GM12878 (cell line): ENCODE data around the gene MBIP. TPM values are rescaled to one million over a fixed set of nuclear protein-coding genes. Genes with fewer than 3 reads are reported as not detected.

Experiments used
- ATAC-seq: fragments of 200-7000 bp; cut with Tn5 transposase; 3 replicates; pipeline ENCODE4 v1.9.1; 2020; ENCODE audit warnings: mild to moderate bottlenecking, moderate library complexity
- BruUV-seq: library from RNA; stranded (reverse); fragments of 400-500 nt; replicated peaks from 2 replicates; lab custom pipeline; 2021; lab: Mats Ljungman, UMichigan
- CTCF ChIA-PET: fragments of 300-600 bp; sonication (Branson Sonifier 250); formaldehyde crosslinking; extraction: SDS; loops from one replicate; lab custom pipeline; 2021; ENCODE audit warnings: inconsistent platforms; lab: Yijun Ruan, JAX
- POLR2A ChIA-PET: fragments of 350-600 bp; formaldehyde crosslinking; extraction: SDS; loops from one replicate; lab custom pipeline; 2021; ENCODE audit warnings: inconsistent platforms; lab: Charles Lee
- RAD21 ChIA-PET: fragments of 300-600 bp; sonication (Branson Sonifier 250); formaldehyde crosslinking; loops from one replicate; lab custom pipeline; 2023; ENCODE audit warnings: antibody characterized with exemption; ENCODE audit not compliant: unreplicated experiment; lab: Charles Lee
- SMC1A ChIA-PET: fragments of 300-600 bp; sonication (Branson Sonifier 250); formaldehyde crosslinking; loops from one replicate; lab custom pipeline; 2023; ENCODE audit not compliant: unreplicated experiment, uncharacterized antibody; lab: Charles Lee
- DNase-seq: peaks from one replicate; pipeline ENCODE4 v3.0.0-alpha.2; 2011; ENCODE audit warnings: low read depth, low spot score
- FAIRE-seq: peaks from 3 replicates; lab custom pipeline; 2011; peaks lifted over from hg19 to GRCh38; lab: Jason Lieb, UNC
- H2AFZ ChIP-seq: 2 replicates; pipeline ENCODE4 v1.6.0; 2011; ENCODE audit warnings: low read depth, low read length, control low read depth; ENCODE audit not compliant: control insufficient read depth
- H3K27ac ChIP-seq: 2 replicates; pipeline ENCODE4 v1.5.1; 2011; ENCODE audit warnings: control low read depth; ENCODE audit not compliant: control insufficient read depth, insufficient read depth
- H3K27me3 ChIP-seq, 2 experiments: replicated peaks in 1 of 2; 2 replicates each; pipeline versions ENCODE4 v1.6.0 to v1.6.1; 2011; ENCODE audit warnings: low read length in 1 of 2; ENCODE audit not compliant: control insufficient read depth in 2 of 2, insufficient read depth in 2 of 2
- H3K36me3 ChIP-seq, 2 experiments: 2 replicates each; pipeline ENCODE4 v1.5.1; 2011; ENCODE audit warnings: low read length in 1 of 2; ENCODE audit not compliant: control insufficient read depth in 2 of 2, insufficient read depth in 2 of 2
- H3K4me1 ChIP-seq: 2 replicates; pipeline ENCODE4 v1.6.1; 2011; ENCODE audit warnings: mild to moderate bottlenecking, low read length, moderate library complexity, mixed read lengths; ENCODE audit not compliant: control insufficient read depth, insufficient read depth
- H3K4me2 ChIP-seq: 2 replicates; pipeline ENCODE4 v1.6.0; 2011; ENCODE audit warnings: control low read depth; ENCODE audit not compliant: control insufficient read depth, insufficient read depth
- H3K4me3 ChIP-seq: fragments of 200-600 bp; sonication (generic); 2 replicates; pipeline ENCODE4 v1.5.1; 2016
- H3K79me2 ChIP-seq: 2 replicates; pipeline ENCODE4 v1.6.0; 2011; ENCODE audit warnings: low read length; ENCODE audit not compliant: control insufficient read depth, insufficient read depth
- H3K9ac ChIP-seq: 2 replicates; pipeline ENCODE4 v1.8.0; 2011; ENCODE audit warnings: low read length, control low read depth, mixed read lengths; ENCODE audit not compliant: control insufficient read depth, insufficient read depth
- H3K9me3 ChIP-seq: replicated peaks from 3 replicates; pipeline ENCODE4 v1.5.1; 2011; ENCODE audit warnings: mild to moderate bottlenecking, low read length; ENCODE audit not compliant: control insufficient read depth, insufficient read depth
- H4K20me1 ChIP-seq: 2 replicates; pipeline ENCODE4 v1.6.0; 2011; ENCODE audit not compliant: control insufficient read depth, insufficient read depth
- BHLHE40 ChIP-seq, 2 experiments: fragments of 450-650 bp in 1 of 2; IDR thresholded peaks; 2 replicates each; pipeline ENCODE4 v1.6.1; 2011 to 2017; ENCODE audit warnings: low read depth in 2 of 2, borderline replicate concordance in 1 of 2, improper control_type of control experiment in 1 of 2, low read length in 1 of 2, mild to moderate bottlenecking in 1 of 2
- FOXK2 ChIP-seq: fragments of 450-650 bp; IDR thresholded peaks from 2 replicates; pipeline ENCODE4 v1.6.1; 2017; ENCODE audit warnings: mild to moderate bottlenecking, moderate library complexity
- HDAC6 ChIP-seq: fragments of 200-600 bp; sonication (generic); IDR thresholded peaks from one replicate; pipeline ENCODE4 v1.8.0; 2017; ENCODE audit warnings: antibody characterized with exemption; ENCODE audit not compliant: unreplicated experiment
- JUNB ChIP-seq: IDR thresholded peaks from 2 replicates; pipeline ENCODE4 v1.6.1; 2016; ENCODE audit warnings: antibody characterized with exemption, mild to moderate bottlenecking
- MTA2 ChIP-seq: fragments of 450-650 bp; IDR thresholded peaks from 2 replicates; pipeline ENCODE4 v1.6.1; 2016; ENCODE audit warnings: low read depth, mild to moderate bottlenecking, moderate library complexity
- MYB ChIP-seq: fragments of 150-350 bp; IDR thresholded peaks from 2 replicates; pipeline ENCODE4 v1.6.1; 2014; ENCODE audit warnings: mild to moderate bottlenecking, low read depth, low read length, borderline replicate concordance
- NBN ChIP-seq: fragments of 450-650 bp; IDR thresholded peaks from 2 replicates; pipeline ENCODE4 v1.6.1; 2016
- NFIC ChIP-seq: IDR thresholded peaks from 2 replicates; pipeline ENCODE4 v1.6.1; 2012; ENCODE audit warnings: low read depth, mild to moderate bottlenecking, inconsistent platforms, low read length, moderate library complexity
- POU2F2 ChIP-seq: IDR thresholded peaks from 3 replicates; pipeline ENCODE4 v1.6.1; 2011; ENCODE audit warnings: low read depth, mild to moderate bottlenecking, low read length, borderline replicate concordance
- RCOR1 ChIP-seq: conservative IDR thresholded peaks from 2 replicates; pipeline ENCODE4 v1.6.1; 2012; ENCODE audit warnings: low read depth, low read length, improper control_type of control experiment
- SIN3A ChIP-seq: IDR thresholded peaks from 2 replicates; pipeline ENCODE4 v1.6.1; 2012; ENCODE audit warnings: low read depth, low read length, improper control_type of control experiment
- SMARCA5 ChIP-seq: fragments of 450-650 bp; IDR thresholded peaks from 2 replicates; pipeline ENCODE4 v1.6.1; 2017; ENCODE audit warnings: mild to moderate bottlenecking
- TARDBP ChIP-seq: IDR thresholded peaks from 2 replicates; pipeline ENCODE4 v1.6.1; 2016; ENCODE audit warnings: borderline replicate concordance
- TBL1XR1 ChIP-seq: IDR thresholded peaks from 2 replicates; pipeline ENCODE4 v1.6.1; 2012; ENCODE audit warnings: low read depth, low read length, improper control_type of control experiment
- WRNIP1 ChIP-seq: IDR thresholded peaks from 2 replicates; pipeline ENCODE4 v1.6.1; 2011; ENCODE audit warnings: low read depth, low read length, improper control_type of control experiment, borderline replicate concordance
- WGBS: methylation state at CpG from one replicate; pipeline ENCODE4 v1.1.6; 2016; ENCODE audit warnings: low lambda C conversion rate; ENCODE audit not compliant: insufficient replicate concordance, insufficient coverage; ENCODE audit errors: missing lambda C conversion rate; 5-methylcytosine and 5-hydroxymethylcytosine counted together
- in situ Hi-C: fragments of 300-500 bp; cut with MboI; formaldehyde crosslinking; loops from 9 replicates; pipeline ENCODE4 v1.14.3; 2018; ENCODE audit warnings: mixed read lengths
- intact Hi-C: fragments of 100-400 bp; cut with micrococcal nuclease; formaldehyde crosslinking; loops from one replicate; pipeline ENCODE4 v1.14.2; 2022; ENCODE audit not compliant: unreplicated experiment
- polyA plus RNA-seq, 11 experiments: library from polyadenylated mRNA; depleted of rRNA in 4 of 11; unstranded in 6 of 11; stranded (reverse) in 5 of 11; fragments of >200 nt; fragmentation: Nextera tagmentation in 4 of 11; fragmentation: Illumina TruSeq in 1 of 11; extraction: Ambion mirVana in 4 of 11; extraction: Trizol in 1 of 11; gene quantifications; 1 replicate in 1 of 11; 2 replicates in 10 of 11; pipeline versions ENCODE4 v1.2.1 to v1.2.3, GENCODE V29; 2011 to 2016; ENCODE audit warnings: inconsistent platforms in 2 of 11, missing spikeins in 2 of 11, low read depth in 1 of 11
- total RNA-seq, 4 experiments: library from RNA; depleted of rRNA in 3 of 4; stranded (reverse); fragments of >200 nt in 3 of 4; fragmentation: Illumina TruSeq in 1 of 4; extraction: Trizol in 1 of 4; gene quantifications; 2 replicates each; pipeline versions ENCODE4 v1.2.1 to v1.2.3, GENCODE V29; 2013 to 2021
- TF ChIP-seq, protein P1 (sequence below): IDR thresholded peaks from 2 replicates; pipeline ENCODE4 v1.6.1; 2012; ENCODE audit warnings: mild to moderate bottlenecking, low read depth, low read length
- TF ChIP-seq, protein P2 (sequence below): fragments of 150-350 bp; IDR thresholded peaks from 2 replicates; pipeline ENCODE4 v1.6.1; 2016; ENCODE audit warnings: low read depth, low read length

MBIP gene
- total and polyA plus RNA-seq, 10 of the 15 experiments (the other 5 are each of a cell fraction or from before 2014, with no cell fraction given): 9.0 to 43.5 (median 32.1) TPM

DNA sequence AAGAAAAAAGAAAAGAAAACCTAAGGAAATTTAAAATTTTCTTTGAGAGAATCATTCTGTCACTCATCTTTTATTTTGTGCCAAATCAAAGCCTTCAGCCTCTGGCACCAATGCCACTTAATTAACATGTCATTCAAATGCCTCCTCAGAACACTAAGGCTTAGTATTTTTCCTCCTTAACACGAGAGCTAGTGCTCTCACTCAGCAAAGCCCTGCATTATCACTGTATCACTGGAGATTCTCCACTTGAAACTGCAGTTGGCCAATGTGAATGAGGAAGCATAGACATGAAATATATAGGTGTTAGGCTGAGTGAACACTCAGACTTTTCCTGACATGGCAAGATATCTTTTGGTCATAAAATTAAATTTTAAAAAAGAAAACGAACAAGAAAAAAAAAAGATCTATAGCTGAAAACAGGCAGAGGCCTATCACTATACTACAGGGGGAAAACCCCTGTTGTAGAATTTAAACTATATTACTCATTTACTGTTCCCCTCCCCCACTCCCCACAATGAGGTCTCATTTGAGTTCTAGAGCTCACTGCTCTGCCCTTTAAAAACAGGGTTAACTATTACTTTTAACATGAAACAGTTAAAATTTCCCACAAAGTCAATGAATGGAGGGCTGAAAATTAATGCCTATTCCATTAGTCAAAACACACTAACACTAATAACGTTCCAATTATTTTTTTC is 5.1 kb downstream of the MBIP start:
- Histone ChIP-seq H3K4me3 (no peak overlapping the region), H4K20me1 (no peaks in the 10 kb centered on the region), H3K4me1 (no peaks in the 10 kb centered on the region), H2AFZ (no peak overlapping the region), H3K9ac (peak overlapping the region; percentile 13; the same call in 1 of the 2 replicates), H3K36me3 (peaks cover 0 to 10% of the 10 kb centered on the region in 2 experiments; a peak in 2 of 4 replicates), H3K9me3 (no peaks in the 10 kb centered on the region), H3K27ac (peak overlapping the region; percentile 43; the same call in 1 of the 2 replicates), H3K79me2 (peaks cover 49% of the 10 kb centered on the region), H3K27me3 (no peaks in the 10 kb centered on the region), H3K4me2 (peak overlapping the region; percentile 59)
- intact Hi-C loops (no loop called here), in situ Hi-C loops (no loop called here)
- RAD21 ChIA-PET: no interaction called here
- 13% methylated on average over 3 of the region's 3 CpGs for WGBS
- FAIRE-seq: no peak
- SMC1A ChIA-PET: interaction anchor here (0.7 to 1.5 kb wide), 4 partner anchors 13 to 456 kb away, joined by 3 to 6 read pairs (median 5); no protein-coding TSS in a partner anchor
- ATAC-seq: peak; percentile 74
- POLR2A ChIA-PET: no interaction called here
- peak; percentile 7 for DNase-seq
- BruUV-seq: no TSS peak
- CTCF ChIA-PET: interaction anchor here (0.8 to 1.9 kb wide), 2 partner anchors 238 to 245 kb away, joined by 3 to 6 read pairs; no protein-coding TSS in a partner anchor
- no peak for TF ChIP-seq SIN3A
- TF ChIP-seq HDAC6: no peak
- no peak for TF ChIP-seq TBL1XR1
- TF ChIP-seq SMARCA5: no peak
- TF ChIP-seq RCOR1: no peak
- TF ChIP-seq FOXK2: no peak
- no peak for TF ChIP-seq POU2F2
- peak; percentile 67; the same call in 1 of the 2 replicates for TF ChIP-seq JUNB
- TF ChIP-seq MYB: no peak
- peak; percentile 52 for TF ChIP-seq MTA2
- TF ChIP-seq, protein P1, sequence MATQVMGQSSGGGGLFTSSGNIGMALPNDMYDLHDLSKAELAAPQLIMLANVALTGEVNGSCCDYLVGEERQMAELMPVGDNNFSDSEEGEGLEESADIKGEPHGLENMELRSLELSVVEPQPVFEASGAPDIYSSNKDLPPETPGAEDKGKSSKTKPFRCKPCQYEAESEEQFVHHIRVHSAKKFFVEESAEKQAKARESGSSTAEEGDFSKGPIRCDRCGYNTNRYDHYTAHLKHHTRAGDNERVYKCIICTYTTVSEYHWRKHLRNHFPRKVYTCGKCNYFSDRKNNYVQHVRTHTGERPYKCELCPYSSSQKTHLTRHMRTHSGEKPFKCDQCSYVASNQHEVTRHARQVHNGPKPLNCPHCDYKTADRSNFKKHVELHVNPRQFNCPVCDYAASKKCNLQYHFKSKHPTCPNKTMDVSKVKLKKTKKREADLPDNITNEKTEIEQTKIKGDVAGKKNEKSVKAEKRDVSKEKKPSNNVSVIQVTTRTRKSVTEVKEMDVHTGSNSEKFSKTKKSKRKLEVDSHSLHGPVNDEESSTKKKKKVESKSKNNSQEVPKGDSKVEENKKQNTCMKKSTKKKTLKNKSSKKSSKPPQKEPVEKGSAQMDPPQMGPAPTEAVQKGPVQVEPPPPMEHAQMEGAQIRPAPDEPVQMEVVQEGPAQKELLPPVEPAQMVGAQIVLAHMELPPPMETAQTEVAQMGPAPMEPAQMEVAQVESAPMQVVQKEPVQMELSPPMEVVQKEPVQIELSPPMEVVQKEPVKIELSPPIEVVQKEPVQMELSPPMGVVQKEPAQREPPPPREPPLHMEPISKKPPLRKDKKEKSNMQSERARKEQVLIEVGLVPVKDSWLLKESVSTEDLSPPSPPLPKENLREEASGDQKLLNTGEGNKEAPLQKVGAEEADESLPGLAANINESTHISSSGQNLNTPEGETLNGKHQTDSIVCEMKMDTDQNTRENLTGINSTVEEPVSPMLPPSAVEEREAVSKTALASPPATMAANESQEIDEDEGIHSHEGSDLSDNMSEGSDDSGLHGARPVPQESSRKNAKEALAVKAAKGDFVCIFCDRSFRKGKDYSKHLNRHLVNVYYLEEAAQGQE: no peak
- no peak for TF ChIP-seq NBN
- TF ChIP-seq BHLHE40 (IDR thresholded peaks at IDR 0.05; ENCODE audit: borderline replicate concordance in 1 of 2, low read depth in 2 of 2, low read length in 1 of 2): no peak
- TF ChIP-seq, protein P2, sequence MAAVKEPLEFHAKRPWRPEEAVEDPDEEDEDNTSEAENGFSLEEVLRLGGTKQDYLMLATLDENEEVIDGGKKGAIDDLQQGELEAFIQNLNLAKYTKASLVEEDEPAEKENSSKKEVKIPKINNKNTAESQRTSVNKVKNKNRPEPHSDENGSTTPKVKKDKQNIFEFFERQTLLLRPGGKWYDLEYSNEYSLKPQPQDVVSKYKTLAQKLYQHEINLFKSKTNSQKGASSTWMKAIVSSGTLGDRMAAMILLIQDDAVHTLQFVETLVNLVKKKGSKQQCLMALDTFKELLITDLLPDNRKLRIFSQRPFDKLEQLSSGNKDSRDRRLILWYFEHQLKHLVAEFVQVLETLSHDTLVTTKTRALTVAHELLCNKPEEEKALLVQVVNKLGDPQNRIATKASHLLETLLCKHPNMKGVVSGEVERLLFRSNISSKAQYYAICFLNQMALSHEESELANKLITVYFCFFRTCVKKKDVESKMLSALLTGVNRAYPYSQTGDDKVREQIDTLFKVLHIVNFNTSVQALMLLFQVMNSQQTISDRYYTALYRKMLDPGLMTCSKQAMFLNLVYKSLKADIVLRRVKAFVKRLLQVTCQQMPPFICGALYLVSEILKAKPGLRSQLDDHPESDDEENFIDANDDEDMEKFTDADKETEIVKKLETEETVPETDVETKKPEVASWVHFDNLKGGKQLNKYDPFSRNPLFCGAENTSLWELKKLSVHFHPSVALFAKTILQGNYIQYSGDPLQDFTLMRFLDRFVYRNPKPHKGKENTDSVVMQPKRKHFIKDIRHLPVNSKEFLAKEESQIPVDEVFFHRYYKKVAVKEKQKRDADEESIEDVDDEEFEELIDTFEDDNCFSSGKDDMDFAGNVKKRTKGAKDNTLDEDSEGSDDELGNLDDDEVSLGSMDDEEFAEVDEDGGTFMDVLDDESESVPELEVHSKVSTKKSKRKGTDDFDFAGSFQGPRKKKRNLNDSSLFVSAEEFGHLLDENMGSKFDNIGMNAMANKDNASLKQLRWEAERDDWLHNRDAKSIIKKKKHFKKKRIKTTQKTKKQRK: no peak
- no peak for TF ChIP-seq WRNIP1
- no peak for TF ChIP-seq NFIC
- TF ChIP-seq TARDBP: no peak
